ENCODE measurements around the gene FANK1. TPM values are rescaled to one million over a fixed set of nuclear protein-coding genes. Genes with fewer than 3 reads are reported as not detected.
"Not testable (repeated sequence)": the region's sequence is repeated elsewhere in the genome, so short reads cannot be mapped to it uniquely, and the experiment has no call there.

Gene FANK1
- 0.18 TPM in 1 of 2 replicates, not detected in the other for total RNA-seq (2014; rRNA removed; shearing (Covaris generic))

DNA sequence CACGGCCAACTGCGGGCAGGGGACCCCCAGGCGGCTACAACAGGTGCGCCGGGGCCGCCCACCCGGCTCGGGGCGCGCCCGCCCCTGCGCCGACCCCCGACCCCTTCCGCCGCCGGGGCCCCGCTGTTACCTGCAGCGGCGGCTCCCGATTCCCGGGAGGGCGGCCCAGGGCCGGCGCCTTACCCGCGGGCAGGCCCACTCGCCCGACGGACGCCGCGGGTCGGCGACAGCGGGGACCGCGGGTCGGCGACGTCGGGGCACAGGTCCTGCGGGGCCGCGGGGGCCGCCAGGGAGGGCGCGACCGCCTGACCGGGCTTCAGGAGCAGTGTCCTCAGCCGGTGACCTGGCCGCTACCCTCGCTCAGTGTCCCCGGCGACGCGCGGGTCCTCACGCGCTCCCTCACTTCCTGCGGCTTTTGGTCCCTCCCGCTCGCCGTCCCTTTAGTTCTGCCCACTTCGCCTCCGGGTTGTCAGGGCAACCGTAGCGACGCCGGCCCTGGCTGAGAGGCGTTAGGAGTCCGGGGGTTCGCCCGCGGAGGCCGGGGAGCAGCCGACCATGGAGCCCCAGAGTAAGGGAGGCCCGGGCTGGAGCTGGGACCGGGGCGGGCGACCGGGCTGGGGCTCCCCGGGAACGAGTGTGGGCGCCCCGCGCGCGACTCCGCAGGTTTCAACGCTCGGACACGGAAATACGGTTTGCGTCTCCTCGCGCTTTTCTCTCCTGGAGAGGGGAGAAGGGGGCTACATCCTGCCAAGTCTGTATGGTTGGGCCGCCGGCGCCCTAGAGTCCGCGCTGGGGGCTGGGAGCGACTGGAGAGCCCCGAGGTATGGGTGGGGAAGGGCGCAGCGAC, at the start of gene FANK1:
Gene FANK1, plus strand, starts transcription at position 477 of the 847 bp plus-strand sequence. Its CDS starts 79 bp downstream, at position 556.
- peak within 1 kb of the TSS; percentile 65 for H3K27ac ChIP-seq
- DNase-seq (ENCODE audit: low read depth in 1 of 2, low spot score in 2 of 2) = peak; percentile 82 to 90
- H3K4me3 ChIP-seq = peak within 1 kb of the TSS; percentile 90
- not testable (repeated sequence) for H3K36me3 ChIP-seq; H3K27me3 ChIP-seq (replicated peaks); H3K4me1 ChIP-seq (replicated peaks); H3K9me3 ChIP-seq (replicated peaks)

DNA sequence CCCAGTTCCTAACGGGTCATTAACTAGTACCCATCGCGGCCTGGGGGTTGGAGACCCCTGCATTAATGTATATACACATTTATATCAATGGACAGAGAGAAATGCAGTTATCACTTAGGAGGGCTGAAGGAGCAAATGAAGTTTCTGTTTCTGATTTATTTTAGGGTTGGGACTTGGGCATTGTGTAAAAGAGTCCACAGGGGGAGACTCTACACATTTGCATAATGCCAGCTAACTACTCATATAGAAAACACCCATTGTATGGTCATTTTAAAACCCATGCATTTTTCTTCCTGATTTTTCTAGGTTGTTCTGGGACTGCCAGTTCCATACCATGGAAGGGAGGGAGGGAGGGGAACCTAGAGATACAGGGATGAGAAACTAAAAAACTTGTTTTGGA, 49.5 kb upstream of the FANK1 start:
- H3K4me3 ChIP-seq = no peak overlapping the region
- H3K9me3 ChIP-seq (replicated peaks) = no peaks in the 10 kb centered on the region
- DNase-seq (ENCODE audit: low read depth in 1 of 2, low spot score in 2 of 2) = no peak
- H3K4me1 ChIP-seq (replicated peaks) = no peaks in the 10 kb centered on the region
- H3K27me3 ChIP-seq (replicated peaks) = no peaks in the 10 kb centered on the region
- no peak overlapping the region for H3K27ac ChIP-seq
- H3K36me3 ChIP-seq = peaks cover 20% of the 10 kb centered on the region

- Histone ChIP-seq H3K9me3 (replicated peaks) (no peaks in the 10 kb centered on the region), H3K4me3 (no peak overlapping the region), H3K36me3 (peaks cover 28% of the 10 kb centered on the region), H3K4me1 (replicated peaks) (no peaks in the 10 kb centered on the region), H3K27me3 (replicated peaks) (no peaks in the 10 kb centered on the region), H3K27ac (no peak overlapping the region)
- no peak for DNase-seq (ENCODE audit: low read depth in 1 of 2, low spot score in 2 of 2)
These were observed 48.0 kb upstream of the FANK1 start for GRCh38 chr10:125848371-125848770.

DNA sequence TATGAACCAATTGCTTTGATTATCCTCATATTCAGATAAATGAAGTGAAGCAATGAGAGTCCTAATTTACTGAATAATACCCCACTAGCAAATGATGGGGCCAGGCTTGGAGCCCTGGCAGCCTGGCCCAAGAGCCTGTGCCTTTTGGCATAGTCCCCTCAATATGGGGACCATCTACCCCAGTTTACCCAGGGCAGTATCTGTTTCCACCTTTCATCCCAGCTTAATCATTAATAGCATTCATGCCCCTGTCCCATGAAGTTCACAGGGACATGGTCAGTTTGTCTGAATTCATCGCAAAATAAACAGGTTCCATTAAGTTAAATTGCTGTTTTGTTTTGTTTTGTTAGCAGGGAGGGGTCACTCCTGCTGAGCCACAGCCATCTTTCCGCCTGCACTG, 47.5 kb upstream of the FANK1 start:
- H3K9me3 ChIP-seq (replicated peaks) = no peaks in the 10 kb centered on the region
- H3K36me3 ChIP-seq = peaks cover 31% of the 10 kb centered on the region
- no peak for DNase-seq (ENCODE audit: low read depth in 1 of 2, low spot score in 2 of 2)
- no peak overlapping the region for H3K4me3 ChIP-seq
- H3K27ac ChIP-seq = no peak overlapping the region
- H3K4me1 ChIP-seq (replicated peaks) = no peaks in the 10 kb centered on the region
- no peaks in the 10 kb centered on the region for H3K27me3 ChIP-seq (replicated peaks)

DNA sequence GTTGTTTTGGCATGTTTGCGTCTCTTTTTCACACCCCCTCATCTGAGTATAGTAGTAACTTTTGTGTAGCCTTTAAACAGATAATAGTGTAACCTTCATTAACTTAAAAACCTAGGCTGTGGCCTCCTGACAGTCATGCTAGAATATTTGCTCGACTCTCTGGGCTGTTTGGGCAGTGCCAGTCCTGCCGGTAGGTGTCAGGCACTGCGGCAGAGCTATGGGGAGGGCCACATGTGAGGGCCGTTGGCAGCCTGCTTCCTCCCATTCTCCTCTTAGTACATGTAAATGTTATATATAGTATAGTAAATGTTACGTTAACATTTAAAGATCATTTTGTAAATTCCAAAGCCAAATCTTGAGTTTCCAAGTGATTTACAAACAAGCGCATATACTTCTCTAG, 46.9 kb upstream of the FANK1 start:
- Histone ChIP-seq H3K9me3 (replicated peaks) (no peaks in the 10 kb centered on the region), H3K4me1 (replicated peaks) (no peaks in the 10 kb centered on the region), H3K4me3 (no peak overlapping the region), H3K27ac (no peak overlapping the region), H3K36me3 (peaks cover 32% of the 10 kb centered on the region), H3K27me3 (replicated peaks) (no peaks in the 10 kb centered on the region)
- DNase-seq (ENCODE audit: low read depth in 1 of 2, low spot score in 2 of 2) = no peak

DNA sequence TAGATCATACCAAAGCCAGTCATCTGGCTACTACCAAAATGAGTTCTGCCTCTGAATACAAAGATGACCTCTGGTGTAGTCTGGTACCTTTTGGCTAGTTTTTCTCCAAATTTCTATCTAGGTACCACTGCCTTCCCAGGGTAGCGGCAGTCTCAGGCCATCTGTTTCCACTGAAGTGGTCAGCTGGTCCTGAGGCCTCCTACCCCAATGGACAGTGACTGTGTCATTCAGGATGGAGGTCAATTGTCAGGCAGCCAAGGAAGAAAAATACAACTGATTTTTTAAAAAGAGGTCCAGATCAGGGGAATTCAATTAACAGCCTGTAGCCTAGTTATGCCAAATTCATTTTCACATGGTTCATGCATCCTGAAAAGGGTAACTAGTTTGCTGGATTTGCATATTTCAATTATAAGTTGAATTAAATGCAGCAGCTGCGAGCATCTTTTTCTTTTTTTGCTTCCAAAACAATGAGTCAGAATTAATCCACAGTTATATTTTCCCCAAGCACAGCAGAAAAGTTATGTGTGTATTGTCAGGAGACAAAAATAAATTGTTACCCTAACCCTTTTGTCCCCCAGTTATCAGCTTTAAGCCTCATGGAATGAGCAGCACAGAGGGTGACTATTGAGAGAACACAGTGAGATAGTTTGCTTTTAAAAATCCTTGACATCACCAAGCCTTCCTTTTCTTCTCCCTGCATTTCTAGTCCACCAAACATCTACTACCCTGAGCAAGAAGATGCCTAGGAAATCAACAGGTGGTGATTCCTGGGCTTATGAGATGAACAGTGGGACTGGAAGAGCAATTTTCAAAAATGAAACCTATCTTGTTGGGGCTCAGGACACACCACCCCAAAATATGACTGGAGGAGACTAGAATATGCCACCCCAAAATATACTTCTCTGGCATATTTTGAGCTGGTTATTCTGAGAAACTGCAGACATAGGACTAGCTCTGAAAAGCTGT, 45.3 kb upstream of the FANK1 start:
- H3K27ac ChIP-seq = no peak overlapping the region
- no peaks in the 10 kb centered on the region for H3K4me1 ChIP-seq (replicated peaks)
- DNase-seq (ENCODE audit: low read depth in 1 of 2, low spot score in 2 of 2) = no peak
- H3K9me3 ChIP-seq (replicated peaks) = no peaks in the 10 kb centered on the region
- no peak overlapping the region for H3K4me3 ChIP-seq
- H3K27me3 ChIP-seq (replicated peaks) = no peaks in the 10 kb centered on the region
- peaks cover 30% of the 10 kb centered on the region for H3K36me3 ChIP-seq

DNA sequence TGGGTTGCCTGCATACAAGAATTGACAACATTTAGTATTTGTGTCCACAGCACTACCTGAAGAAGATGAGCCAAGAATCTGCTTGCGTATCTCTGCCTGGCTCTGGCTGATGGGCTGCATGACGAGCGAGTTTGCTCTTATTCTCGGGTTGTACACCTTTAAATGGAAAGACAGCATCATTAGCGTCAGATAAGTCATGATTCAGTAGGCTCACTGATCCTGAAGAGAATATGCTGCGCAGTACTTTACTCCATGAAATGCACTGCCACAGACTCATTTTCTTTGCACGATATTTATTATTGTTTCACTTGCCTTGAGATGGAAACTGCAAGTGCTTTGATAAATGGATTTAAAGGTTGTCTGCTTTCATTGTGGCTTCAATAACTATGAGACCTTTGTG, 43.9 kb upstream of the FANK1 start:
- DNase-seq (ENCODE audit: low read depth in 1 of 2, low spot score in 2 of 2) = no peak
- Histone ChIP-seq H3K4me3 (no peak overlapping the region), H3K27ac (no peak overlapping the region), H3K36me3 (peaks cover 30% of the 10 kb centered on the region), H3K4me1 (replicated peaks) (no peaks in the 10 kb centered on the region), H3K9me3 (replicated peaks) (no peaks in the 10 kb centered on the region), H3K27me3 (replicated peaks) (no peaks in the 10 kb centered on the region)

DNA sequence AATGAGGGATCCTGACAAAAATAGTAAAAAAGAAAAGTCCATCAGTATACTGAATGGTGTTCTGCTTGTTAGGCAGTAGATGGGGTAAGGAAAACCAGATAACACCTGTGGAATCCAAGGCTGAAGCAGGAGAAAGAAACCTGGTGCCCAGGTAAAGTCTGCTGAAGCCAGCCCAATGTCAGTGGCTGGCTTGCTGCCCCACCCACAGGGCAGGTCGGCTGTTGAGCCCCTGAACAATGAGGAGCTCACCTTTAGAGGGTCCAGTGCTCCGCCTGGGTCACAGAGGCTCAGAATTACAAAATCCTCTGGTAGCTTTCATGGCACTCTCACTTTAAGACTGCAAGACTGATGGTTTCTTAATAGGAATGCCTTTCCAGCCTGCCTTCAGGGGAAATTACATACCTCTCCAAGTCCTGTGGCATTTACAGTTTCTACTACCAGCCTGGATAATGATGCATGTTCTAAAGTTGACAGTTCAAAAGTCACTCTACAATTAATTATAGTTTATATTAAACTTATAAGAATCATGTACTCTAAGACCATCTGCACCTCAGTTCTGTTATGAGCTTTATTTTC, 39.1 kb upstream of the FANK1 start:
- Histone ChIP-seq H3K9me3 (replicated peaks) (no peaks in the 10 kb centered on the region), H3K4me1 (replicated peaks) (no peaks in the 10 kb centered on the region), H3K27ac (no peak overlapping the region), H3K4me3 (no peak overlapping the region), H3K36me3 (peaks cover 15% of the 10 kb centered on the region), H3K27me3 (replicated peaks) (no peaks in the 10 kb centered on the region)
- no peak for DNase-seq (ENCODE audit: low read depth in 1 of 2, low spot score in 2 of 2)

- Histone ChIP-seq H3K36me3 (peaks cover 3% of the 10 kb centered on the region; the same call in 1 of the 2 replicates), H3K27ac (no peak overlapping the region), H3K4me1 (replicated peaks) (no peaks in the 10 kb centered on the region), H3K27me3 (replicated peaks) (no peaks in the 10 kb centered on the region), H3K9me3 (replicated peaks) (no peaks in the 10 kb centered on the region), H3K4me3 (no peak overlapping the region)
- no peak for DNase-seq (ENCODE audit: low read depth in 1 of 2, low spot score in 2 of 2)
These were observed 37.1 kb upstream of the FANK1 start for GRCh38 chr10:125859128-125859817.

DNA sequence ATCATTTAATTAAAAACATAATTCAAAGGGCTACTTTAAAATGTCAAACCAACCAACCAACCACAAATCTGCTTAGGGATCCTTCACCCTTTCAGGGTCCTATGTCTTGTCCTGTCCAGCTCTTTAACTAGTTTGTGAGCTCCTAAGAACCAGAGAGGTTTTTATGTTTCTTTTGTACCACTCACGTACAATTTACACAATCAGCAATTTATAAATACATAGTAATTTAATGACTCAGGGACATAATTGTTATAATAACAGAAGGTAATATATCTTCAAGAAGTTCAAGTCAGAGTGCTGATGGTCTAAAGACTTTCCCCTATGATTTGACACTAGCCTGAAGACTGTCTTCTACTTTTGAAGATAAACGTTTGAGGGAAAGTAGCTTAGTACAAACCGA, 31.2 kb upstream of the FANK1 start:
- Histone ChIP-seq H3K4me3 (no peak overlapping the region), H3K27me3 (replicated peaks) (no peaks in the 10 kb centered on the region), H3K9me3 (replicated peaks) (no peaks in the 10 kb centered on the region), H3K36me3 (peaks cover 10% of the 10 kb centered on the region), H3K4me1 (replicated peaks) (no peaks in the 10 kb centered on the region), H3K27ac (no peak overlapping the region)
- no peak for DNase-seq (ENCODE audit: low read depth in 1 of 2, low spot score in 2 of 2)

DNA sequence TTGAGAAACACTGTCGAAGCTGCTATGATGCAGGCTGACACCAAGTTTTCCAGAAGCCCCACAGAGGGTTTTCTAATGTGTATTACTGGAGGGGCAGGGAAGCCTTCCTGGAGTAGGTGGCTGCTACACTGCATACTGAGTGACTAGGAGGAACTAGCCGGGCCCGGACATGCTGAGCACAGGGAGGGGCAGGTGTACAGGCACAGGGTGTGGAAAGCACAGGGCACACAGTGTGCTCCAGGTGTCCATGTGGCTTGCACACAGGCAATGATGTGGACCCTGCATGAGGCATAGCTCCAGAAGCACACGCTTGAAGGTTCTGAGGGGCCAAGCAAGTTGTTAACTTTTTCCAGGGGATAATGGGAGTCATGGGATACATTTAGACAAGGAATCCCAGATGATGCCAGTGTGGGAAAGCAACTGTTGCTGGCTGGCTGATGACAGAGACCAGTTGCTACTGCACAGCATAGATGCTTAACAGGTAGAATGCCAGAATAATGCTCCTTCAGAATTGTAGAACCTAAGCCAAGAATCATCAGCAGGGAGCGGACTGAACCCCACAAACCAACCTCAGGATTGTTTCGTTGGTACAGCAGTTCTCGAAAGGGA, 29.8 kb upstream of the FANK1 start:
- no peak overlapping the region for H3K4me3 ChIP-seq
- no peak overlapping the region for H3K27ac ChIP-seq
- no peaks in the 10 kb centered on the region for H3K9me3 ChIP-seq (replicated peaks)
- H3K4me1 ChIP-seq (replicated peaks) = no peaks in the 10 kb centered on the region
- no peak for DNase-seq (ENCODE audit: low read depth in 1 of 2, low spot score in 2 of 2)
- peaks cover 10% of the 10 kb centered on the region for H3K36me3 ChIP-seq
- no peaks in the 10 kb centered on the region for H3K27me3 ChIP-seq (replicated peaks)

GRCh38 chr10:125868372-125868975, 27.9 kb upstream of the FANK1 start:
- Histone ChIP-seq H3K9me3 (replicated peaks) (no peaks in the 10 kb centered on the region), H3K27ac (no peak overlapping the region), H3K4me1 (replicated peaks) (no peaks in the 10 kb centered on the region), H3K27me3 (replicated peaks) (no peaks in the 10 kb centered on the region), H3K4me3 (no peak overlapping the region), H3K36me3 (peaks cover 10% of the 10 kb centered on the region)
- peak in 1 of 2 experiments; percentile 11 for DNase-seq (ENCODE audit: low read depth in 1 of 2, low spot score in 2 of 2)

All from SJSA1 (cell line).